Stimulated activated CD8-positive, alpha-beta memory T cell treated with anti-CD3 and anti-CD28 coated beads, Interleukin-12 subunit alpha, Interleukin-12 subunit beta, amount 100 ng/mL, for 24 hours (primary cell): ENCODE results near the gene ANAPC5.

Experiments
- DNase-seq: peaks from one replicate; pipeline ENCODE4 v3.0.0-alpha.2; 2020; ENCODE audit errors: extremely low read depth

The ANAPC5 gene

GRCh38 chr12:121260091-121260490, 92.1 kb downstream of the ANAPC5 start:
- no peak for DNase-seq

GRCh38 chr12:121259074-121259473, 93.1 kb downstream of the ANAPC5 start:
- no peak for DNase-seq
